H9 (cell line): ENCODE results near the gene MED15. TPM values are rescaled to one million over a fixed set of nuclear protein-coding genes. Genes with fewer than 3 reads are reported as not detected.

Experiments used
- DNase-seq: peaks from one replicate; pipeline ENCODE4 v3.0.0-alpha.2; 2017
- H2AFZ ChIP-seq: one replicate; pipeline ENCODE4 v1.6.1; 2013; ENCODE audit warnings: mild to moderate bottlenecking, low read length, control low read depth, moderate library complexity
- H2AK5ac ChIP-seq: 2 replicates; pipeline ENCODE4 v1.6.1; 2013; ENCODE audit warnings: low read length, control low read depth, mixed read lengths; ENCODE audit not compliant: insufficient read length
- H2BK120ac ChIP-seq: one replicate; pipeline ENCODE4 v1.6.1; 2013; ENCODE audit warnings: low read depth, mild to moderate bottlenecking, low read length, control low read depth, inconsistent platforms; ENCODE audit not compliant: poor library complexity, severe bottlenecking
- H2BK12ac ChIP-seq: 2 replicates; pipeline ENCODE4 v1.6.1; 2013; ENCODE audit warnings: low read length, control low read depth, mixed read lengths, low read depth; ENCODE audit not compliant: insufficient read length
- H2BK15ac ChIP-seq: 2 replicates; pipeline ENCODE4 v1.6.1; 2013; ENCODE audit warnings: low read depth, low read length, control low read depth
- H2BK20ac ChIP-seq: one replicate; pipeline ENCODE4 v1.6.1; 2013; ENCODE audit warnings: low read depth, mild to moderate bottlenecking, low read length, control low read depth, inconsistent platforms; ENCODE audit not compliant: poor library complexity, severe bottlenecking
- H2BK5ac ChIP-seq: 2 replicates; pipeline ENCODE4 v1.6.1; 2013; ENCODE audit warnings: low read length, control low read depth, mixed read lengths; ENCODE audit not compliant: insufficient read length
- H3K14ac ChIP-seq: 2 replicates; pipeline ENCODE4 v1.6.1; 2013; ENCODE audit warnings: low read length, control low read depth; ENCODE audit not compliant: insufficient read depth
- H3K18ac ChIP-seq: 2 replicates; pipeline ENCODE4 v1.6.1; 2013; ENCODE audit warnings: low read depth, mild to moderate bottlenecking, mixed read lengths, low read length, control low read depth; ENCODE audit not compliant: insufficient read length
- H3K23ac ChIP-seq: 2 replicates; pipeline ENCODE4 v1.6.1; 2013; ENCODE audit warnings: low read length, control low read depth, mixed read lengths, low read depth; ENCODE audit not compliant: insufficient read length
- H3K23me2 ChIP-seq: 2 replicates; pipeline ENCODE4 v1.6.1; 2013; ENCODE audit warnings: low read depth, mild to moderate bottlenecking, mixed read lengths, low read length, control low read depth; ENCODE audit not compliant: insufficient read length, poor library complexity, severe bottlenecking
- H3K27ac ChIP-seq: 2 replicates; pipeline ENCODE4 v1.5.1; 2013; ENCODE audit warnings: low read length, control low read depth, mixed read lengths, low read depth; ENCODE audit not compliant: insufficient read length
- H3K27me3 ChIP-seq: 2 replicates; pipeline ENCODE4 v1.6.1; 2013; ENCODE audit warnings: low read length, control low read depth, inconsistent platforms; ENCODE audit not compliant: insufficient read depth
- H3K4ac ChIP-seq: 2 replicates; pipeline ENCODE4 v1.6.1; 2013; ENCODE audit warnings: low read depth, mild to moderate bottlenecking, control low read depth, inconsistent platforms, low read length, moderate library complexity
- H3K4me1 ChIP-seq: 2 replicates; pipeline ENCODE4 v1.6.1; 2013; ENCODE audit warnings: low read length, control low read depth, inconsistent platforms; ENCODE audit not compliant: insufficient read depth
- H3K4me2 ChIP-seq: 2 replicates; pipeline ENCODE4 v1.6.1; 2013; ENCODE audit warnings: low read length, control low read depth, mixed read lengths; ENCODE audit not compliant: insufficient read length, insufficient read depth
- H3K56ac ChIP-seq: 2 replicates; pipeline ENCODE4 v1.6.1; 2013; ENCODE audit warnings: low read depth, mild to moderate bottlenecking, mixed read lengths, low read length, control low read depth; ENCODE audit not compliant: insufficient read length
- H3K79me1 ChIP-seq: 2 replicates; pipeline ENCODE4 v1.6.1; 2013; ENCODE audit warnings: low read depth, mild to moderate bottlenecking, moderate library complexity, low read length, control low read depth, inconsistent platforms; ENCODE audit not compliant: insufficient read depth, poor library complexity, severe bottlenecking
- H3K79me2 ChIP-seq: 2 replicates; pipeline ENCODE4 v1.6.1; 2013; ENCODE audit warnings: low read length, control low read depth, inconsistent platforms; ENCODE audit not compliant: insufficient read depth
- H3K9ac ChIP-seq: 2 replicates; pipeline ENCODE4 v1.6.1; 2013; ENCODE audit warnings: low read length, control low read depth, mixed read lengths; ENCODE audit not compliant: insufficient read length; ENCODE audit errors: extremely low read depth
- H3K9me3 ChIP-seq: one replicate; pipeline ENCODE4 v1.6.1; 2013; ENCODE audit warnings: low read depth, low read length, inconsistent platforms; ENCODE audit not compliant: control insufficient read depth
- H3T11ph ChIP-seq: one replicate; pipeline ENCODE4 v1.6.1; 2013; ENCODE audit warnings: mild to moderate bottlenecking, low read length, control low read depth, inconsistent platforms
- H4K20me1 ChIP-seq: one replicate; pipeline ENCODE4 v1.6.1; 2013; ENCODE audit not compliant: control insufficient read depth, insufficient read length, insufficient read depth
- H4K5ac ChIP-seq: 2 replicates; pipeline ENCODE4 v1.6.1; 2013; ENCODE audit warnings: low read depth, mild to moderate bottlenecking, mixed read lengths, low read length, control low read depth; ENCODE audit not compliant: insufficient read length
- H4K8ac ChIP-seq: replicated peaks from 2 replicates; pipeline ENCODE4 v1.6.1; 2013; ENCODE audit warnings: low read length, control low read depth, mixed read lengths, low read depth; ENCODE audit not compliant: insufficient read length
- H4K91ac ChIP-seq: 2 replicates; pipeline ENCODE4 v1.6.1; 2013; ENCODE audit warnings: low read depth, mild to moderate bottlenecking, moderate library complexity, mixed read lengths, low read length, control low read depth; ENCODE audit not compliant: insufficient read length
- H3K27ac Mint-ChIP-seq, 3 experiments: 2 replicates in 2 of 3; 3 replicates in 1 of 3; pipeline ENCODE4 v1.8.0; 2020 to 2021; ENCODE audit warnings: mixed read lengths in 3 of 3, mild to moderate bottlenecking in 1 of 3, moderate library complexity in 1 of 3
- H3K27me3 Mint-ChIP-seq: 2 replicates; pipeline ENCODE4 v1.8.0; 2021; ENCODE audit warnings: low read depth, mild to moderate bottlenecking, moderate library complexity, mixed read lengths
- H3K36me3 Mint-ChIP-seq, 3 experiments: 2 replicates in 2 of 3; 3 replicates in 1 of 3; pipeline ENCODE4 v1.8.0; 2020 to 2021; ENCODE audit warnings: low read depth in 3 of 3, mixed read lengths in 3 of 3; ENCODE audit not compliant: insufficient read depth in 1 of 3
- H3K4me1 Mint-ChIP-seq, 2 experiments: 2 replicates each; pipeline ENCODE4 v1.8.0; 2020; ENCODE audit warnings: mixed read lengths in 2 of 2
- H3K4me3 Mint-ChIP-seq, 2 experiments: 2 replicates in 1 of 2; 3 replicates in 1 of 2; pipeline ENCODE4 v1.8.0; 2020 to 2021; ENCODE audit warnings: mild to moderate bottlenecking in 2 of 2, mixed read lengths in 2 of 2, moderate library complexity in 1 of 2
- H3K9me3 Mint-ChIP-seq, 2 experiments: 2 replicates in 1 of 2; 3 replicates in 1 of 2; pipeline ENCODE4 v1.8.0; 2020; ENCODE audit warnings: mild to moderate bottlenecking in 2 of 2, mixed read lengths in 2 of 2, moderate library complexity in 1 of 2
- CTCF ChIP-seq: fragments of 200-600 bp; sonication (generic); conservative IDR thresholded peaks from 3 replicates; pipeline ENCODE4 v1.8.0; 2021; ENCODE audit warnings: antibody characterized with exemption, mild to moderate bottlenecking
- WGBS: extraction: QIAGEN DNeasy Blood & Tissue Kit; methylation state at CpG from one replicate; pipeline ENCODE4 v1.1.7; 2013; ENCODE audit warnings: missing lambda C conversion rate, low lambda C conversion rate, mixed read lengths; ENCODE audit not compliant: insufficient read length; ENCODE audit errors: extremely low coverage; 5-methylcytosine and 5-hydroxymethylcytosine counted together
- total RNA-seq: library from RNA; stranded (reverse); gene quantifications from 2 replicates; pipeline ENCODE4 v1.2.1, GENCODE V29; 2021

MED15 gene
- total RNA-seq, 1 experiment from 2014 or later: 47.4 TPM

GRCh38 chr22:20510811-20511577 lies 3.6 kb downstream of the MED15 start:
- no peaks in the 10 kb centered on the region; a peak in 1 of 5 replicates for H3K9me3 Mint-ChIP-seq
- H3T11ph ChIP-seq: no peak overlapping the region
- no peak overlapping the region for H3K18ac ChIP-seq
- H4K5ac ChIP-seq: no peak overlapping the region
- H2AFZ ChIP-seq: no peak overlapping the region
- no peak overlapping the region for H3K27ac ChIP-seq
- no peak overlapping the region for H4K8ac ChIP-seq
- H3K9me3 ChIP-seq: no peaks in the 10 kb centered on the region
- no peak for TF ChIP-seq CTCF
- no peak overlapping the region for H2AK5ac ChIP-seq
- H3K4me1 Mint-ChIP-seq: peaks cover 41 to 47% of the 10 kb centered on the region in 2 experiments
- no peak overlapping the region for H2BK20ac ChIP-seq
- H4K91ac ChIP-seq: no peak overlapping the region
- peaks cover 7% of the 10 kb centered on the region; the same call in 1 of the 2 replicates for H3K4me1 ChIP-seq
- no peak overlapping the region for H3K4me2 ChIP-seq
- H3K79me2 ChIP-seq: peaks cover 26% of the 10 kb centered on the region; the same call in 1 of the 2 replicates
- no peak overlapping the region for H3K4ac ChIP-seq
- peak overlapping the region; percentile 10 to 89 (median 77); a peak in 3 of 7 replicates for H3K27ac Mint-ChIP-seq
- H3K79me1 ChIP-seq: peaks cover 4% of the 10 kb centered on the region
- H2BK5ac ChIP-seq: no peak overlapping the region
- DNase-seq: no peak
- H3K27me3 ChIP-seq: no peaks in the 10 kb centered on the region
- no peak overlapping the region for H3K14ac ChIP-seq
- no peak overlapping the region for H3K23ac ChIP-seq
- H3K36me3 Mint-ChIP-seq: peaks cover 0 to 16% (median 11%) of the 10 kb centered on the region in 3 experiments; a peak in 5 of 7 replicates
- no peak overlapping the region for H3K4me3 Mint-ChIP-seq
- H3K9ac ChIP-seq: no peak overlapping the region
- no peak overlapping the region for H3K56ac ChIP-seq
- H3K23me2 ChIP-seq: peaks cover 8% of the 10 kb centered on the region
- no peaks in the 10 kb centered on the region for H4K20me1 ChIP-seq
- H2BK120ac ChIP-seq: no peak overlapping the region
- peaks cover 2% of the 10 kb centered on the region; the same call in 1 of the 2 replicates for H3K27me3 Mint-ChIP-seq
- no CpG with 5 or more reads among the region's 10 CpGs for WGBS
- no peak overlapping the region for H2BK15ac ChIP-seq
- no peak overlapping the region for H2BK12ac ChIP-seq
